HEK293 (cell line): ENCODE results near the gene ANO9.
A peak's percentile ranks its signal among the peaks of the same experiment; 100 is the strongest.

ENCODE experiments used
- BCL11A ChIP-seq: fragments of 450-650 bp; formaldehyde crosslinking; IDR thresholded peaks from 2 replicates; pipeline ENCODE4 v1.5.1; 2016; ENCODE audit warnings: low read depth, missing biosample characterization, missing genetic modification characterization
- BCL11B ChIP-seq: fragments of 450-650 bp; formaldehyde crosslinking; IDR thresholded peaks from 2 replicates; pipeline ENCODE4 v1.5.1; 2016; ENCODE audit warnings: low read depth, missing biosample characterization, missing genetic modification characterization
- GLI2 ChIP-seq: fragments of 450-650 bp; formaldehyde crosslinking; IDR thresholded peaks from 2 replicates; pipeline ENCODE4; 2017; ENCODE audit warnings: missing biosample characterization, missing genetic modification characterization, low read depth, borderline replicate concordance
- HOXA7 ChIP-seq: sonication (generic); formaldehyde crosslinking; IDR thresholded peaks from 2 replicates; pipeline ENCODE4 v1.8.1; 2022; ENCODE audit warnings: missing genetic modification reagents, borderline replicate concordance
- KLF10 ChIP-seq: fragments of 450-650 bp; IDR thresholded peaks from 2 replicates; pipeline ENCODE4 v1.5.1; 2018; ENCODE audit warnings: missing biosample characterization, mild to moderate bottlenecking, missing genetic modification characterization
- MEIS1 ChIP-seq: sonication (generic); formaldehyde crosslinking; IDR thresholded peaks from 2 replicates; pipeline ENCODE4 v1.8.1; 2022; ENCODE audit warnings: missing genetic modification reagents, mild to moderate bottlenecking, borderline replicate concordance
- OSR2 ChIP-seq: fragments of 450-650 bp; formaldehyde crosslinking; IDR thresholded peaks from 2 replicates; pipeline ENCODE4 v1.5.1; 2016; ENCODE audit warnings: missing biosample characterization, missing genetic modification characterization
- PRDM1 ChIP-seq: fragments of 450-650 bp; formaldehyde crosslinking; IDR thresholded peaks from 2 replicates; pipeline ENCODE4; 2016; ENCODE audit warnings: missing biosample characterization, missing genetic modification characterization
- SP7 ChIP-seq: fragments of 450-650 bp; formaldehyde crosslinking; IDR thresholded peaks from 2 replicates; pipeline ENCODE4 v1.5.1; 2016; ENCODE audit warnings: missing biosample characterization, missing genetic modification characterization
- TRIM28 ChIP-seq: IDR thresholded peaks from 2 replicates; pipeline ENCODE4 v1.6.1; 2011; ENCODE audit warnings: low read length, control low read depth, borderline replicate concordance
- ZBTB20 ChIP-seq: fragments of 450-650 bp; formaldehyde crosslinking; IDR thresholded peaks from 2 replicates; pipeline ENCODE4 v1.5.1; 2016; ENCODE audit warnings: missing biosample characterization, missing genetic modification characterization
- ZFHX2 ChIP-seq: fragments of 450-650 bp; formaldehyde crosslinking; conservative IDR thresholded peaks from 2 replicates; pipeline ENCODE4 v1.5.1; 2016; ENCODE audit warnings: missing biosample characterization, missing genetic modification characterization
- ZNF133 ChIP-seq: fragments of 450-650 bp; formaldehyde crosslinking; IDR thresholded peaks from 2 replicates; pipeline ENCODE4 v1.5.1; 2016; ENCODE audit warnings: missing biosample characterization, missing genetic modification characterization
- ZNF169 ChIP-seq: fragments of 450-650 bp; formaldehyde crosslinking; IDR thresholded peaks from 2 replicates; pipeline ENCODE4 v1.5.1; 2016; ENCODE audit warnings: missing biosample characterization, missing genetic modification characterization
- ZNF37A ChIP-seq: fragments of 450-650 bp; IDR thresholded peaks from 2 replicates; pipeline ENCODE4 v1.5.1; 2018; ENCODE audit warnings: missing biosample characterization, missing genetic modification characterization
- ZNF423 ChIP-seq: fragments of 450-650 bp; formaldehyde crosslinking; IDR thresholded peaks from 2 replicates; pipeline ENCODE4 v1.5.1; 2016; ENCODE audit warnings: missing biosample characterization, missing genetic modification characterization
- ZNF48 ChIP-seq: fragments of 450-650 bp; formaldehyde crosslinking; IDR thresholded peaks from 2 replicates; pipeline ENCODE4 v1.5.1; 2016; ENCODE audit warnings: missing biosample characterization, missing genetic modification characterization
- ZNF549 ChIP-seq: fragments of 450-650 bp; IDR thresholded peaks from 2 replicates; pipeline ENCODE4 v1.5.1; 2018; ENCODE audit warnings: missing biosample characterization, missing genetic modification characterization, mild to moderate bottlenecking, inconsistent platforms, moderate library complexity
- ZNF560 ChIP-seq: fragments of 450-650 bp; formaldehyde crosslinking; IDR thresholded peaks from 2 replicates; pipeline ENCODE4 v1.5.1; 2017; ENCODE audit warnings: missing biosample characterization, missing genetic modification characterization, borderline replicate concordance
- ZNF585B ChIP-seq: fragments of 450-650 bp; formaldehyde crosslinking; IDR thresholded peaks from 2 replicates; pipeline ENCODE4 v1.5.1; 2016; ENCODE audit warnings: missing biosample characterization, missing genetic modification characterization
- ZNF626 ChIP-seq: fragments of 450-650 bp; sonication (Bioruptor Pico); formaldehyde crosslinking; IDR thresholded peaks from 2 replicates; pipeline ENCODE4 v1.5.1; 2018; ENCODE audit warnings: missing biosample characterization, missing genetic modification characterization, inconsistent platforms
- ZNF791 ChIP-seq: fragments of 450-650 bp; formaldehyde crosslinking; IDR thresholded peaks from 2 replicates; pipeline ENCODE4 v1.5.1; 2016; ENCODE audit warnings: missing biosample characterization, missing genetic modification characterization
- ZNF837 ChIP-seq: fragments of 450-650 bp; formaldehyde crosslinking; IDR thresholded peaks from 2 replicates; pipeline ENCODE4 v1.5.1; 2016; ENCODE audit warnings: missing biosample characterization, missing genetic modification characterization
- ZSCAN16 ChIP-seq: fragments of 450-650 bp; formaldehyde crosslinking; IDR thresholded peaks from 2 replicates; pipeline ENCODE4 v1.5.1; 2016; ENCODE audit warnings: missing biosample characterization, missing genetic modification characterization
- TF ChIP-seq, protein P1 (sequence below): fragments of 450-650 bp; formaldehyde crosslinking; IDR thresholded peaks from 2 replicates; pipeline ENCODE4 v1.5.1; 2016; ENCODE audit warnings: missing biosample characterization, missing genetic modification characterization
- TF ChIP-seq, protein P2 (sequence below): fragments of 450-650 bp; formaldehyde crosslinking; IDR thresholded peaks from 2 replicates; pipeline ENCODE4 v1.5.1; 2016; ENCODE audit warnings: missing biosample characterization, missing genetic modification characterization, low read depth
- TF ChIP-seq, protein P3 (sequence below): fragments of 450-650 bp; formaldehyde crosslinking; IDR thresholded peaks from 2 replicates; pipeline ENCODE4 v1.5.1; 2016; ENCODE audit warnings: missing biosample characterization, missing genetic modification characterization
- TF ChIP-seq, protein P4 (sequence below): fragments of 450-650 bp; formaldehyde crosslinking; IDR thresholded peaks from 2 replicates; pipeline ENCODE4 v1.5.1; 2016; ENCODE audit warnings: missing biosample characterization, missing genetic modification characterization
- TF ChIP-seq, protein P5 (sequence below): fragments of 450-650 bp; formaldehyde crosslinking; IDR thresholded peaks from 2 replicates; pipeline ENCODE4 v1.5.1; 2017; ENCODE audit warnings: missing biosample characterization, mild to moderate bottlenecking, missing genetic modification characterization, moderate library complexity
- TF ChIP-seq, protein P6 (sequence below): fragments of 450-650 bp; formaldehyde crosslinking; IDR thresholded peaks from 2 replicates; pipeline ENCODE4 v1.5.1; 2016; ENCODE audit warnings: missing biosample characterization, missing genetic modification characterization
- TF ChIP-seq, protein P7 (sequence below): sonication (generic); formaldehyde crosslinking; IDR thresholded peaks from 2 replicates; pipeline ENCODE4 v1.8.1; 2022; ENCODE audit warnings: mild to moderate bottlenecking, moderate library complexity, missing genetic modification reagents

The ANO9 gene

DNA sequence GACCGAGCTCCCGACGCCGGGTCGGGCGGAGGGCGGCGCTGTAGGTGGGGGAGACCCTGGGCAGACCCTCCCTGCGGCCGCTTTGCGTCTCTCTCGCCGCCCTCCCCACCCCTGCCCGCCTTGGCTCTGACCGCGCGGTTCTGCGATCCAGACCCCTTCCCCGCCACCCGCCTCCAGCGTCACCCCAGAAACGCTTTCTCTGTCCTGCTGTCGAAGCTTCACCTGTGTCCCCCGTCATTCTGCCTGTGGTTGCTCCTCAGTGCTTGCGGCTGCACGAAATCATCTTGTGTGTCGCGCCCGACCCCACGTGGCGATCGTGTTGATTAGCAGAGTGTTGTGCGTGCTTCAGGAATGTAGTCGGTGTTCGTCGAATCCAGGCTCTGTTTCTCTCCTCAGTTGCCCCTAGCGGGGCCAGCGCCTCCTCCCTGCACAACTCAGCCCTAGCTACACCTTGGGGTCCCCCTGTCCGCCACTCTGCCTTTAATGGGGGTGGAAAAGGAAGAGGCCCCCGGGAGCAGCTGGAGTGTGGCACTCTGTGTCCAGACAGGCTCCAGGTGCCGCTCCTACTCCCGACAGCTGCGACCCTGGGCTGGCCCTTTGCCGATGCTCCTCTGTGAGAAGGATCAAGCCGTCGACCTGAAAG is 9.1 kb upstream of the ANO9 start (continued):
- TF ChIP-seq ZNF423 (tag by site-specific recombination) (no peak), TRIM28 (no peak), BCL11B (tag by site-specific recombination) (no peak), OSR2 (tag by site-specific recombination) (no peak), ZNF791 (no peak), ZNF837 (no peak), ZNF37A (no peak), ZNF48 (tag by site-specific recombination) (no peak), ZNF560 (tag by site-specific recombination) (no peak), KLF10 (tag by site-specific recombination) (no peak), MEIS1 (CRISPR knock-in tag) (no peak), PRDM1 (no peak), ZNF626 (tag by site-specific recombination) (no peak), ZBTB20 (peak; percentile 15; the same call in 1 of the 2 replicates), BCL11A (tag by site-specific recombination) (no peak), SP7 (tag by site-specific recombination) (no peak), ZNF549 (tag by site-specific recombination) (no peak), ZNF133 (tag by site-specific recombination) (no peak), HOXA7 (CRISPR knock-in tag) (no peak), ZFHX2 (tag by site-specific recombination) (no peak), ZSCAN16 (tag by site-specific recombination) (peak; percentile 34; the same call in 1 of the 2 replicates), ZNF169 (no peak), ZNF585B (tag by site-specific recombination) (no peak), GLI2 (tag by site-specific recombination) (no peak)
- TF ChIP-seq, protein P1, sequence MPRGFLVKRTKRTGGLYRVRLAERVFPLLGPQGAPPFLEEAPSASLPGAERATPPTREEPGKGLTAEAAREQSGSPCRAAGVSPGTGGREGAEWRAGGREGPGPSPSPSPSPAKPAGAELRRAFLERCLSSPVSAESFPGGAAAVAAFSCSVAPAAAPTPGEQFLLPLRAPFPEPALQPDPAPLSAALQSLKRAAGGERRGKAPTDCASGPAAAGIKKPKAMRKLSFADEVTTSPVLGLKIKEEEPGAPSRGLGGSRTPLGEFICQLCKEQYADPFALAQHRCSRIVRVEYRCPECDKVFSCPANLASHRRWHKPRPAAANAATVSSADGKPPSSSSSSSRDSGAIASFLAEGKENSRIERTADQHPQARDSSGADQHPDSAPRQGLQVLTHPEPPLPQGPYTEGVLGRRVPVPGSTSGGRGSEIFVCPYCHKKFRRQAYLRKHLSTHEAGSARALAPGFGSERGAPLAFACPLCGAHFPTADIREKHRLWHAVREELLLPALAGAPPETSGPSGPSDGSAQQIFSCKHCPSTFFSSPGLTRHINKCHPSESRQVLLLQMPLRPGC (tag by site-specific recombination) = no peak
- TF ChIP-seq, protein P2, sequence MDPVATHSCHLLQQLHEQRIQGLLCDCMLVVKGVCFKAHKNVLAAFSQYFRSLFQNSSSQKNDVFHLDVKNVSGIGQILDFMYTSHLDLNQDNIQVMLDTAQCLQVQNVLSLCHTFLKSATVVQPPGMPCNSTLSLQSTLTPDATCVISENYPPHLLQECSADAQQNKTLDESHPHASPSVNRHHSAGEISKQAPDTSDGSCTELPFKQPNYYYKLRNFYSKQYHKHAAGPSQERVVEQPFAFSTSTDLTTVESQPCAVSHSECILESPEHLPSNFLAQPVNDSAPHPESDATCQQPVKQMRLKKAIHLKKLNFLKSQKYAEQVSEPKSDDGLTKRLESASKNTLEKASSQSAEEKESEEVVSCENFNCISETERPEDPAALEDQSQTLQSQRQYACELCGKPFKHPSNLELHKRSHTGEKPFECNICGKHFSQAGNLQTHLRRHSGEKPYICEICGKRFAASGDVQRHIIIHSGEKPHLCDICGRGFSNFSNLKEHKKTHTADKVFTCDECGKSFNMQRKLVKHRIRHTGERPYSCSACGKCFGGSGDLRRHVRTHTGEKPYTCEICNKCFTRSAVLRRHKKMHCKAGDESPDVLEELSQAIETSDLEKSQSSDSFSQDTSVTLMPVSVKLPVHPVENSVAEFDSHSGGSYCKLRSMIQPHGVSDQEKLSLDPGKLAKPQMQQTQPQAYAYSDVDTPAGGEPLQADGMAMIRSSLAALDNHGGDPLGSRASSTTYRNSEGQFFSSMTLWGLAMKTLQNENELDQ (tag by site-specific recombination) = no peak
- TF ChIP-seq, protein P3, sequence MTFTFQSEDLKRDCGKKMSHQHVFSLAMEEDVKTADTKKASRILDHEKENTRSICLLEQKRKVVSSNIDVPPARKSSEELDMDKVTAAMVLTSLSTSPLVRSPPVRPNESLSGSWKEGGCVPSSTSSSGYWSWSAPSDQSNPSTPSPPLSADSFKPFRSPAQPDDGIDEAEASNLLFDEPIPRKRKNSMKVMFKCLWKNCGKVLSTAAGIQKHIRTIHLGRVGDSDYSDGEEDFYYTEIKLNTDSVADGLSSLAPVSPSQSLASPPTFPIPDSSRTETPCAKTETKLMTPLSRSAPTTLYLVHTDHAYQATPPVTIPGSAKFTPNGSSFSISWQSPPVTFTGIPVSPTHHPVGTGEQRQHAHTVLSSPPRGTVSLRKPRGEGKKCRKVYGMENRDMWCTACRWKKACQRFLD (tag by site-specific recombination) = no peak
- TF ChIP-seq, protein P4, sequence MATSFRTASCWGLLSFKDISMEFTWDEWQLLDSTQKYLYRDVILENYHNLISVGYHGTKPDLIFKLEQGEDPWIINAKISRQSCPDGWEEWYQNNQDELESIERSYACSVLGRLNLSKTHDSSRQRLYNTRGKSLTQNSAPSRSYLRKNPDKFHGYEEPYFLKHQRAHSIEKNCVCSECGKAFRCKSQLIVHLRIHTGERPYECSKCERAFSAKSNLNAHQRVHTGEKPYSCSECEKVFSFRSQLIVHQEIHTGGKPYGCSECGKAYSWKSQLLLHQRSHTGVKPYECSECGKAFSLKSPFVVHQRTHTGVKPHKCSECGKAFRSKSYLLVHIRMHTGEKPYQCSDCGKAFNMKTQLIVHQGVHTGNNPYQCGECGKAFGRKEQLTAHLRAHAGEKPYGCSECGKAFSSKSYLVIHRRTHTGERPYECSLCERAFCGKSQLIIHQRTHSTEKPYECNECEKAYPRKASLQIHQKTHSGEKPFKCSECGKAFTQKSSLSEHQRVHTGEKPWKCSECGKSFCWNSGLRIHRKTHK (tag by site-specific recombination) = no peak
- TF ChIP-seq, protein P5, sequence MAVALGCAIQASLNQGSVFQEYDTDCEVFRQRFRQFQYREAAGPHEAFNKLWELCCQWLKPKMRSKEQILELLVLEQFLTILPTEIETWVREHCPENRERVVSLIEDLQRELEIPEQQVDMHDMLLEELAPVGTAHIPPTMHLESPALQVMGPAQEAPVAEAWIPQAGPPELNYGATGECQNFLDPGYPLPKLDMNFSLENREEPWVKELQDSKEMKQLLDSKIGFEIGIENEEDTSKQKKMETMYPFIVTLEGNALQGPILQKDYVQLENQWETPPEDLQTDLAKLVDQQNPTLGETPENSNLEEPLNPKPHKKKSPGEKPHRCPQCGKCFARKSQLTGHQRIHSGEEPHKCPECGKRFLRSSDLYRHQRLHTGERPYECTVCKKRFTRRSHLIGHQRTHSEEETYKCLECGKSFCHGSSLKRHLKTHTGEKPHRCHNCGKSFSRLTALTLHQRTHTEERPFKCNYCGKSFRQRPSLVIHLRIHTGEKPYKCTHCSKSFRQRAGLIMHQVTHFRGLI (tag by site-specific recombination) = no peak
- TF ChIP-seq, protein P6, sequence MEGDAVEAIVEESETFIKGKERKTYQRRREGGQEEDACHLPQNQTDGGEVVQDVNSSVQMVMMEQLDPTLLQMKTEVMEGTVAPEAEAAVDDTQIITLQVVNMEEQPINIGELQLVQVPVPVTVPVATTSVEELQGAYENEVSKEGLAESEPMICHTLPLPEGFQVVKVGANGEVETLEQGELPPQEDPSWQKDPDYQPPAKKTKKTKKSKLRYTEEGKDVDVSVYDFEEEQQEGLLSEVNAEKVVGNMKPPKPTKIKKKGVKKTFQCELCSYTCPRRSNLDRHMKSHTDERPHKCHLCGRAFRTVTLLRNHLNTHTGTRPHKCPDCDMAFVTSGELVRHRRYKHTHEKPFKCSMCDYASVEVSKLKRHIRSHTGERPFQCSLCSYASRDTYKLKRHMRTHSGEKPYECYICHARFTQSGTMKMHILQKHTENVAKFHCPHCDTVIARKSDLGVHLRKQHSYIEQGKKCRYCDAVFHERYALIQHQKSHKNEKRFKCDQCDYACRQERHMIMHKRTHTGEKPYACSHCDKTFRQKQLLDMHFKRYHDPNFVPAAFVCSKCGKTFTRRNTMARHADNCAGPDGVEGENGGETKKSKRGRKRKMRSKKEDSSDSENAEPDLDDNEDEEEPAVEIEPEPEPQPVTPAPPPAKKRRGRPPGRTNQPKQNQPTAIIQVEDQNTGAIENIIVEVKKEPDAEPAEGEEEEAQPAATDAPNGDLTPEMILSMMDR (tag by site-specific recombination) = peak; percentile 82
- TF ChIP-seq, protein P7, sequence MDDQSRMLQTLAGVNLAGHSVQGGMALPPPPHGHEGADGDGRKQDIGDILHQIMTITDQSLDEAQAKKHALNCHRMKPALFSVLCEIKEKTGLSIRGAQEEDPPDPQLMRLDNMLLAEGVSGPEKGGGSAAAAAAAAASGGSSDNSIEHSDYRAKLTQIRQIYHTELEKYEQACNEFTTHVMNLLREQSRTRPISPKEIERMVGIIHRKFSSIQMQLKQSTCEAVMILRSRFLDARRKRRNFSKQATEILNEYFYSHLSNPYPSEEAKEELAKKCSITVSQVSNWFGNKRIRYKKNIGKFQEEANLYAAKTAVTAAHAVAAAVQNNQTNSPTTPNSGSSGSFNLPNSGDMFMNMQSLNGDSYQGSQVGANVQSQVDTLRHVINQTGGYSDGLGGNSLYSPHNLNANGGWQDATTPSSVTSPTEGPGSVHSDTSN (CRISPR knock-in tag) = no peak
